ENCODE measurements around the gene OLFML2B.

OLFML2B gene

GRCh38 chr1:161956097-161956496, 67.6 kb downstream of the OLFML2B start:
- peaks cover 5% of the 10 kb centered on the region; the same call in 1 of the 2 replicates for H3K4me1 ChIP-seq (ENCODE audit: control insufficient read depth, insufficient read depth, low read length)
- H3K27me3 ChIP-seq (ENCODE audit: control insufficient read depth, insufficient read depth, low read length), result no peaks in the 10 kb centered on the region
- H3K4me3 ChIP-seq (ENCODE audit: low read depth, low read length), result no peak overlapping the region
- H3K9ac ChIP-seq (ENCODE audit: low read depth, low read length), result no peak overlapping the region
- H3K36me3 ChIP-seq (ENCODE audit: control insufficient read depth, insufficient read depth, low read length), result no peaks in the 10 kb centered on the region; the same call in 1 of the 2 replicates
- H3K9me3 ChIP-seq (ENCODE audit: control insufficient read depth, insufficient read depth, low read length), result no peaks in the 10 kb centered on the region
- no peak overlapping the region for H3K27ac ChIP-seq (ENCODE audit: low read depth, low read length)

GRCh38 chr1:161955606-161956005, 68.1 kb downstream of the OLFML2B start:
- Histone ChIP-seq H3K4me3 (ENCODE audit: low read depth, low read length) (no peak overlapping the region), H3K27ac (ENCODE audit: low read depth, low read length) (no peak overlapping the region), H3K36me3 (ENCODE audit: control insufficient read depth, insufficient read depth, low read length) (no peaks in the 10 kb centered on the region; the same call in 1 of the 2 replicates), H3K4me1 (ENCODE audit: control insufficient read depth, insufficient read depth, low read length) (peaks cover 5% of the 10 kb centered on the region; the same call in 1 of the 2 replicates), H3K9ac (ENCODE audit: low read depth, low read length) (no peak overlapping the region), H3K9me3 (ENCODE audit: control insufficient read depth, insufficient read depth, low read length) (no peaks in the 10 kb centered on the region), H3K27me3 (ENCODE audit: control insufficient read depth, insufficient read depth, low read length) (no peaks in the 10 kb centered on the region)

GRCh38 chr1:161954466-161954865, 69.2 kb downstream of the OLFML2B start:
- Histone ChIP-seq H3K27ac (ENCODE audit: low read depth, low read length) (no peak overlapping the region), H3K9ac (ENCODE audit: low read depth, low read length) (no peak overlapping the region)

GRCh38 chr1:161954050-161954449, 69.6 kb downstream of the OLFML2B start:
- Histone ChIP-seq H3K4me1 (ENCODE audit: control insufficient read depth, insufficient read depth, low read length) (peaks cover 5% of the 10 kb centered on the region; the same call in 1 of the 2 replicates), H3K36me3 (ENCODE audit: control insufficient read depth, insufficient read depth, low read length) (no peaks in the 10 kb centered on the region; the same call in 1 of the 2 replicates), H3K27me3 (ENCODE audit: control insufficient read depth, insufficient read depth, low read length) (no peaks in the 10 kb centered on the region), H3K4me3 (ENCODE audit: low read depth, low read length) (no peak overlapping the region), H3K27ac (ENCODE audit: low read depth, low read length) (no peak overlapping the region), H3K9me3 (ENCODE audit: control insufficient read depth, insufficient read depth, low read length) (no peaks in the 10 kb centered on the region), H3K9ac (ENCODE audit: low read depth, low read length) (no peak overlapping the region)

More at GRCh38 chr1:161954466-161954865, 69.2 kb downstream of the OLFML2B start:
- Histone ChIP-seq H3K9me3 (ENCODE audit: control insufficient read depth, insufficient read depth, low read length) (no peaks in the 10 kb centered on the region), H3K36me3 (ENCODE audit: control insufficient read depth, insufficient read depth, low read length) (no peaks in the 10 kb centered on the region; the same call in 1 of the 2 replicates), H3K4me3 (ENCODE audit: low read depth, low read length) (no peak overlapping the region), H3K4me1 (ENCODE audit: control insufficient read depth, insufficient read depth, low read length) (peaks cover 5% of the 10 kb centered on the region; the same call in 1 of the 2 replicates), H3K27me3 (ENCODE audit: control insufficient read depth, insufficient read depth, low read length) (no peaks in the 10 kb centered on the region)

GRCh38 chr1:161953256-161953920, 70.3 kb downstream of the OLFML2B start:
- no peaks in the 10 kb centered on the region for H3K9me3 ChIP-seq (ENCODE audit: control insufficient read depth, insufficient read depth, low read length)
- H3K27me3 ChIP-seq (ENCODE audit: control insufficient read depth, insufficient read depth, low read length), result no peaks in the 10 kb centered on the region
- no peak overlapping the region for H3K9ac ChIP-seq (ENCODE audit: low read depth, low read length)
- H3K27ac ChIP-seq (ENCODE audit: low read depth, low read length), result no peak overlapping the region
- no peaks in the 10 kb centered on the region for H3K36me3 ChIP-seq (ENCODE audit: control insufficient read depth, insufficient read depth, low read length)
- H3K4me1 ChIP-seq (ENCODE audit: control insufficient read depth, insufficient read depth, low read length), result peaks cover 5% of the 10 kb centered on the region; the same call in 1 of the 2 replicates
- no peak overlapping the region for H3K4me3 ChIP-seq (ENCODE audit: low read depth, low read length)

- no peaks in the 10 kb centered on the region for H3K27me3 ChIP-seq (ENCODE audit: control insufficient read depth, insufficient read depth, low read length)
- no peak overlapping the region for H3K9ac ChIP-seq (ENCODE audit: low read depth, low read length)
- H3K4me1 ChIP-seq (ENCODE audit: control insufficient read depth, insufficient read depth, low read length), result peaks cover 5% of the 10 kb centered on the region; the same call in 1 of the 2 replicates
- H3K9me3 ChIP-seq (ENCODE audit: control insufficient read depth, insufficient read depth, low read length), result no peaks in the 10 kb centered on the region
- H3K4me3 ChIP-seq (ENCODE audit: low read depth, low read length), result no peak overlapping the region
- H3K36me3 ChIP-seq (ENCODE audit: control insufficient read depth, insufficient read depth, low read length), result no peaks in the 10 kb centered on the region
- H3K27ac ChIP-seq (ENCODE audit: low read depth, low read length), result no peak overlapping the region
These were observed 71.0 kb downstream of the OLFML2B start for GRCh38 chr1:161952607-161953172.

- Histone ChIP-seq H3K9me3 (ENCODE audit: control insufficient read depth, insufficient read depth, low read length) (no peaks in the 10 kb centered on the region), H3K4me1 (ENCODE audit: control insufficient read depth, insufficient read depth, low read length) (peaks cover 6% of the 10 kb centered on the region), H3K4me3 (ENCODE audit: low read depth, low read length) (no peak overlapping the region), H3K9ac (ENCODE audit: low read depth, low read length) (no peak overlapping the region), H3K36me3 (ENCODE audit: control insufficient read depth, insufficient read depth, low read length) (no peaks in the 10 kb centered on the region), H3K27ac (ENCODE audit: low read depth, low read length) (no peak overlapping the region), H3K27me3 (ENCODE audit: control insufficient read depth, insufficient read depth, low read length) (no peaks in the 10 kb centered on the region)
These were observed 72.0 kb downstream of the OLFML2B start for GRCh38 chr1:161951646-161952045.

- Histone ChIP-seq H3K27me3 (ENCODE audit: control insufficient read depth, insufficient read depth, low read length) (no peaks in the 10 kb centered on the region), H3K27ac (ENCODE audit: low read depth, low read length) (no peak overlapping the region), H3K36me3 (ENCODE audit: control insufficient read depth, insufficient read depth, low read length) (no peaks in the 10 kb centered on the region), H3K9ac (ENCODE audit: low read depth, low read length) (no peak overlapping the region), H3K4me3 (ENCODE audit: low read depth, low read length) (no peak overlapping the region), H3K9me3 (ENCODE audit: control insufficient read depth, insufficient read depth, low read length) (no peaks in the 10 kb centered on the region), H3K4me1 (ENCODE audit: control insufficient read depth, insufficient read depth, low read length) (peaks cover 16% of the 10 kb centered on the region)
These were observed 73.3 kb downstream of the OLFML2B start for GRCh38 chr1:161950377-161950776.

- Histone ChIP-seq H3K27me3 (ENCODE audit: control insufficient read depth, insufficient read depth, low read length) (no peaks in the 10 kb centered on the region), H3K36me3 (ENCODE audit: control insufficient read depth, insufficient read depth, low read length) (no peaks in the 10 kb centered on the region), H3K27ac (ENCODE audit: low read depth, low read length) (no peak overlapping the region), H3K4me3 (ENCODE audit: low read depth, low read length) (no peak overlapping the region), H3K9ac (ENCODE audit: low read depth, low read length) (no peak overlapping the region), H3K4me1 (ENCODE audit: control insufficient read depth, insufficient read depth, low read length) (peaks cover 16% of the 10 kb centered on the region), H3K9me3 (ENCODE audit: control insufficient read depth, insufficient read depth, low read length) (no peaks in the 10 kb centered on the region)
These were observed 74.1 kb downstream of the OLFML2B start for GRCh38 chr1:161949548-161949947.

GRCh38 chr1:161948435-161948834, 75.2 kb downstream of the OLFML2B start:
- Histone ChIP-seq H3K9ac (ENCODE audit: low read depth, low read length) (no peak overlapping the region), H3K36me3 (ENCODE audit: control insufficient read depth, insufficient read depth, low read length) (no peaks in the 10 kb centered on the region), H3K27me3 (ENCODE audit: control insufficient read depth, insufficient read depth, low read length) (no peaks in the 10 kb centered on the region), H3K27ac (ENCODE audit: low read depth, low read length) (no peak overlapping the region), H3K9me3 (ENCODE audit: control insufficient read depth, insufficient read depth, low read length) (no peaks in the 10 kb centered on the region), H3K4me1 (ENCODE audit: control insufficient read depth, insufficient read depth, low read length) (peaks cover 16% of the 10 kb centered on the region), H3K4me3 (ENCODE audit: low read depth, low read length) (no peak overlapping the region)
